Fibroblast of lung (primary cell): Measurements from ENCODE around the gene SNRNP40. TPM values are rescaled to one million over a fixed set of nuclear protein-coding genes. Genes with fewer than 3 reads are reported as not detected.

Experiments
- DNase-seq, 2 donors: peaks; one replicate each; pipeline versions ENCODE4 v3.0.0 to v3.0.0-alpha.2; 2010; ENCODE audit warnings: low read depth in 2 of 2
- H2AFZ ChIP-seq: 2 replicates; pipeline ENCODE4 v1.5.1; 2012; ENCODE audit warnings: low read length, control low read depth, inconsistent platforms
- H3K27ac ChIP-seq: 2 replicates; pipeline ENCODE4 v1.5.1; 2011; ENCODE audit warnings: low read length, control low read depth; ENCODE audit not compliant: insufficient read depth
- H3K27me3 ChIP-seq: 2 replicates; pipeline ENCODE4 v1.5.1; 2011; ENCODE audit warnings: mild to moderate bottlenecking, low read length; ENCODE audit not compliant: control insufficient read depth, insufficient read depth
- H3K36me3 ChIP-seq: 2 replicates; pipeline ENCODE4 v1.5.1; 2011; ENCODE audit warnings: low read length; ENCODE audit not compliant: control insufficient read depth, insufficient read depth
- H3K4me1 ChIP-seq: 2 replicates; pipeline ENCODE4 v1.5.1; 2011; ENCODE audit warnings: low read length; ENCODE audit not compliant: control insufficient read depth, insufficient read depth; ENCODE audit errors: extremely low read depth
- H3K4me2 ChIP-seq: 2 replicates; pipeline ENCODE4 v1.5.1; 2011; ENCODE audit warnings: low read length, control low read depth; ENCODE audit not compliant: insufficient read depth; ENCODE audit errors: extremely low read depth
- H3K4me3 ChIP-seq, 4 experiments: fragments of 200-600 bp in 1 of 4; sonication (generic) in 1 of 4; replicated peaks in 1 of 4; 2 replicates each; pipeline ENCODE4 v1.5.1; 2011 to 2016; ENCODE audit warnings: low read length in 4 of 4, low read depth in 3 of 4, mild to moderate bottlenecking in 3 of 4, control low read depth in 2 of 4, inconsistent platforms in 1 of 4, mixed read lengths in 1 of 4; ENCODE audit not compliant: insufficient read depth in 1 of 4; ENCODE audit errors: control extremely low read depth in 1 of 4
- H3K79me2 ChIP-seq: 2 replicates; pipeline ENCODE4 v1.5.1; 2012; ENCODE audit warnings: mild to moderate bottlenecking, low read length, inconsistent platforms; ENCODE audit not compliant: control insufficient read depth, insufficient read depth
- H3K9ac ChIP-seq: 2 replicates; pipeline ENCODE4 v1.5.1; 2011; ENCODE audit warnings: mild to moderate bottlenecking, low read length, control low read depth; ENCODE audit not compliant: insufficient read depth
- H3K9me3 ChIP-seq: 2 replicates; pipeline ENCODE4 v1.5.1; 2012; ENCODE audit warnings: low read depth, low read length; ENCODE audit not compliant: control insufficient read depth, insufficient read depth
- H4K20me1 ChIP-seq: 2 replicates; pipeline ENCODE4 v1.5.1; 2011; ENCODE audit warnings: low read length; ENCODE audit not compliant: control insufficient read depth, insufficient read depth; ENCODE audit errors: extremely low read depth
- CTCF ChIP-seq, 2 donors: IDR thresholded peaks in 1 of 2; conservative IDR thresholded peaks in 1 of 2; 1 replicate in 1 of 2; 2 replicates in 1 of 2; pipeline ENCODE4 v1.5.1; 2011 to 2012; ENCODE audit warnings: low read length in 2 of 2, control low read depth in 1 of 2, inconsistent platforms in 1 of 2, low read depth in 1 of 2, mild to moderate bottlenecking in 1 of 2
- EZH2 ChIP-seq: IDR thresholded peaks from 2 replicates; pipeline ENCODE4 v1.5.1; 2012; ENCODE audit warnings: low read length, control low read depth, mild to moderate bottlenecking; ENCODE audit errors: missing control alignments
- polyA plus RNA-seq, 2 donors: library from polyadenylated mRNA; depleted of rRNA in 1 of 2; stranded (reverse) in 1 of 2; unstranded in 1 of 2; fragments of >200 nt; gene quantifications; 2 replicates each; pipeline ENCODE4 v1.2.1, GENCODE V29; 2011 to 2012; ENCODE audit warnings: missing spikeins in 1 of 2
- total RNA-seq: library from RNA; depleted of rRNA; stranded (reverse); fragments of >200 nt; gene quantifications from 2 replicates; pipeline ENCODE4 v1.2.1, GENCODE V29; 2014

The SNRNP40 gene
- total and polyA plus RNA-seq, 2 donors (not counting 1 experiment from before 2014, with no cell fraction given): 53.5 to 96.6 TPM

- no peak overlapping the region for H3K4me2 ChIP-seq
- no peaks in the 10 kb centered on the region for H3K27me3 ChIP-seq
- no peak for DNase-seq
- H3K36me3 ChIP-seq: no peaks in the 10 kb centered on the region
- no peaks in the 10 kb centered on the region for H4K20me1 ChIP-seq
- H3K9ac ChIP-seq: no peak overlapping the region
- H3K4me3 ChIP-seq: no peak overlapping the region
- no peaks in the 10 kb centered on the region for H3K4me1 ChIP-seq
- H2AFZ ChIP-seq: no peak overlapping the region
- no peaks in the 10 kb centered on the region for H3K79me2 ChIP-seq
- TF ChIP-seq CTCF (conservative IDR thresholded peaks at IDR 0.05 in 1 of 2, IDR thresholded peaks at IDR 0.05 in 1 of 2; ENCODE audit: low read depth in 1 of 2, low read length in 2 of 2) (no peak), EZH2 (no peak)
- H3K27ac ChIP-seq: no peak overlapping the region
- H3K9me3 ChIP-seq: no peaks in the 10 kb centered on the region
Observed at GRCh38 chr1:31318146-31318545, 21.6 kb upstream of the SNRNP40 start.

- H3K27me3 ChIP-seq: no peaks in the 10 kb centered on the region
- H2AFZ ChIP-seq: no peak overlapping the region
- no peak overlapping the region for H3K9ac ChIP-seq
- no peak overlapping the region for H3K4me3 ChIP-seq
- no peaks in the 10 kb centered on the region for H3K4me1 ChIP-seq
- no peaks in the 10 kb centered on the region for H3K36me3 ChIP-seq
- H3K27ac ChIP-seq: no peak overlapping the region
- no peaks in the 10 kb centered on the region for H4K20me1 ChIP-seq
- H3K79me2 ChIP-seq: no peaks in the 10 kb centered on the region
- DNase-seq: no peak
- H3K9me3 ChIP-seq: no peaks in the 10 kb centered on the region
- H3K4me2 ChIP-seq: no peak overlapping the region
- no peak for TF ChIP-seq CTCF (conservative IDR thresholded peaks at IDR 0.05 in 1 of 2, IDR thresholded peaks at IDR 0.05 in 1 of 2; ENCODE audit: low read depth in 1 of 2, low read length in 2 of 2)
- TF ChIP-seq EZH2: no peak
Observed at GRCh38 chr1:31315902-31316301, 19.3 kb upstream of the SNRNP40 start.

- Histone ChIP-seq H3K9me3 (no peaks in the 10 kb centered on the region), H3K27me3 (no peaks in the 10 kb centered on the region), H4K20me1 (no peaks in the 10 kb centered on the region), H3K79me2 (peaks cover 2% of the 10 kb centered on the region), H3K4me3 (no peak overlapping the region), H3K9ac (no peak overlapping the region), H3K4me1 (peaks cover 3% of the 10 kb centered on the region), H3K36me3 (no peaks in the 10 kb centered on the region), H3K27ac (no peak overlapping the region), H2AFZ (no peak overlapping the region), H3K4me2 (no peak overlapping the region)
- peak in 1 of 2 donors; percentile 49 for DNase-seq
- TF ChIP-seq CTCF (conservative IDR thresholded peaks at IDR 0.05 in 1 of 2, IDR thresholded peaks at IDR 0.05 in 1 of 2; ENCODE audit: low read depth in 1 of 2, low read length in 2 of 2) (no peak), EZH2 (no peak)
Observed at GRCh38 chr1:31310198-31310597, 13.6 kb upstream of the SNRNP40 start.
